GM19035 (cell line): Measurements from ENCODE around the gene GPR137.
A peak's percentile ranks its signal among the peaks of the same experiment; 100 is the strongest.

Source experiments
- ATAC-seq: cut with Tn5 transposase; IDR thresholded peaks from one replicate; pipeline ENCODE4 v1.9.1; 2021; ENCODE audit not compliant: unreplicated experiment

GPR137 gene

DNA sequence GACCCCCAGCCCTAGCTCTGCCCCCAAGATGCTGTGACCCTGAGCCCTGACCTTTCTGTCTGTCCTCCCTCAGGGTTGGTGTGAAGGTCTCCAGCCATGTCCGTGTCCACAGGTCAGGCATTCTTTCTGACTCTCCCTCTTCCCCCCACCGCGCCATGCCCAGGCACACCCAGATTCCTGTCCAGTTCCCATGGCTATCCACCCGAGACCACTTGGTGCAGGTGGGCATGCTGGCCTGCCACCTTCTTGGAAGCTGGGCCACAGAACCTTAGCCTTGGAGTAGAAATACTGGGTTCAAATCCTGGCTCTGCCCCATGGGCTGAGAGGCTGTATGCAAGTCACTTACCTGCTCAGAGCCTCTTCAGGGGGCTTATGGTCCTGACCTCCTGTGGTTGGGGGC is 36.6 kb upstream of the GPR137 start:
- no peak for ATAC-seq

DNA sequence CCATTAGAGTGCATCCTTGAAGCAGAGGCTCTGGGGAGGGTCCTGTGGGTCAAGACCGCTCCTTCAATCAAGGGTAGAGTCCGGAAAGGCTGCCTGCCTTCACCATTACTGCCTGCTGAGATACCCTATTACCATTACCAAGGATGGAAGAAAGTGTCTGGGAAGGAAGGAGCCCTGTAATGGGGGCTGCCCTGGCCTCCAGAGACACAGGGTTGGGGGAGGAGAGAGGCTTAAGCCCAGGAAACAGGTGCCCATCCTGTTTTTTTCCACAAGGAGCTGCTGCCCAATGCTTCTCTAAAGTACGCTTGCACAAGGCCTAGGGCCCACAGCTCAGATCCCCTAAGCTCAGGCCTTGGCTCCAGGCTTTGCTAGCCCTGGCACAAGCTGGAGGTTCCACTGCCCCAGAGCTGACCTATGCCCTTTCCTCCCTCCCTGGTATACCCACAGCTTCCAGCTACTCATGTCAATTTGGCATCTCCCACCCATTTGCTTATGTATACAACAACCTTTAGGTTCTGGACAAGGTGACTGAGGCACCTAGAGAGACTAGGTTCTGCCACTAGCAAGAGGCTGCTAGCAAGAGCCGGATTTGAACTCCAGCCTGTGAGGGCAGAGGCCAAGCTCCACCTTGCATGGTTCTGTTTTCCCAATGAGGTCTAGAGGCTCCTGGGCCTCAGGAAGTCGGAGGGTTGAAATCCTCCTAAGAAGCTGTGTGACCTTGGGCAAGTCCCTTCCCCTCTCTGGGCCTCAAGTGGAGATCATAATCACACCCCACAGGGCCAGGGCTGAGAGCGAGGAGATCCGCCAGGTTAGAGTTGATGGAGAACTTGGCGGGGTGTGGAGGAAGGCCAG is 35.9 kb upstream of the GPR137 start:
- no peak for ATAC-seq

DNA sequence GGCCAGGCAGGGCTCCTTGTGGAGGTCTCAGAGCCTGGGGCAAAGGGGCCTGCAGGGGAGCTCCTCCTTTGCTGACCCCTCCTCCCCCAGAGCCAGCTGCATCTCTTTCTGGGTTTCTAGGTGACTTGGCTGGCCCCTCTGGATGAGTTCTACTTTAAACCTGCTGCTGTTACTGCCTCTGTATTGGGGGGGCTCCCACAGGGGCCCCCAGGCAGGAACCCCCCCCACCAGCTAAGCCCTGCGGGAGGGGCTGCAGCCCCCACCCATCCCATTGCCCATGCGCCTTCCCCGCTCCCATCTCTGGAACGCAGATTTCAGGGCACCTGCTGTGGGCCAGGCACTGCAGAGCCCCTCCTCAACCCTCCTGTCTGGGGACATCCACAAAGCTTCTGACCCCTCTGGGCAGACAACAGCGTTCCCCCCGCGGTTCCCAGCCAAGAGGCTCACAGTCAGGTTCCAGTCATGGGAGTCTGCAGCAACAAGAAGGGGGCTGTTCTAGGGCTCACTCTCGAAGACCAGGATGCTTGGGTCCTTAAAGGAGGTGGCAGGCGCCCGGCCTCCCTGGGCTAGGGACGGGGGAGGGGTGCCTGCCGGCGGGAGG is 35.1 kb upstream of the GPR137 start:
- ATAC-seq: no peak

DNA sequence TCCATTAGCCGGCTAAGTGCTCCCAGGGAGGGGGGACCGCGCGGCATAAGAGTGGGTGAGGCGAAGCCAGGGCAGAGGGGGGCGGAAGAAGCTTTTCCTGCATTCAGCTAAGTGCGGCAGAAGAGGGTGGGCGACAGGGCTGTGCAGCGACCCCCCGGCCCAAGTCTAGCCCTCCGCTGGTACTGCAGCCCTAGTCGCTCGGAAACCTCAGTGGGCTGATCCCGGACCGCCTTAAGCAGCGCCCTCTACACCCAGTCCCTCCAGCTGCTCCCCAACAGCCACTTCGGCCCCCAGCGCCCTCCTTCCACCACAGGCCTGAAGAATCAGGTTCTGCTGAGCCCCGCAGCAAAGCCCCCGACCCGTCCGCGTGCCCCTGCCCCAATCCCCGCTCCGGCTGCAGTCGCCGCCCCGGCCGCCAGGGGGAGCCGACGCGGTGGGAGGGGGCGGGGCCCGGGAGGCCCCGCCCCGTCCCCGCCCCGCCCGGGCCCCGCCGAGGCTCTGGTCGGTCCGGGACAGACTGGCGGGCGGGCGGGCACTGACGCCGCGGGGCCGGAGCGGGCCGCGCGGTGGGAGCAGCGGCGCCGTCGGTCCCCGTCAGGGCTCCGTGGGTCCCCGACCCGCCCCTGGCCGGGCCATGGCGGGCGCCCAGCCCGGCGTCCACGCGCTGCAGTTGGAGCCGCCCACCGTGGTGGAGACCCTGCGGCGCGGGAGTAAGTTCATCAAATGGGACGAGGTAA is 34.5 kb upstream of the GPR137 start, which contains the start of gene PLCB3:
PLCB3 (plus strand) TSS at position 515 of the 737 bp plus-strand sequence; CDS start at position 635, 120 bp downstream.
- ATAC-seq: peak; percentile 47

DNA sequence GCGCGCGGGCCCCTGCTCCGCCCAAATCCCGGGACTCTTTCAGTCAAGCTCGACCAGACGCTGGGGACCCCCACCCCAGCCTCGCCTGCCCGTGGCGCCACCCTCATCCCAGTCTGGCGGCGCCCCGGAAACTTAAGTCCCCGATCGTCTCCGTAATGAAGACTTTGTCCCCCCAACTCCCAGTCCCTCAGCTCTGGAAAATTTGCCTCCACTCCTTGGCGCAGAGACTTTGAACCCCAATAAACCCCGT is 34.0 kb upstream of the GPR137 start:
- no peak for ATAC-seq

DNA sequence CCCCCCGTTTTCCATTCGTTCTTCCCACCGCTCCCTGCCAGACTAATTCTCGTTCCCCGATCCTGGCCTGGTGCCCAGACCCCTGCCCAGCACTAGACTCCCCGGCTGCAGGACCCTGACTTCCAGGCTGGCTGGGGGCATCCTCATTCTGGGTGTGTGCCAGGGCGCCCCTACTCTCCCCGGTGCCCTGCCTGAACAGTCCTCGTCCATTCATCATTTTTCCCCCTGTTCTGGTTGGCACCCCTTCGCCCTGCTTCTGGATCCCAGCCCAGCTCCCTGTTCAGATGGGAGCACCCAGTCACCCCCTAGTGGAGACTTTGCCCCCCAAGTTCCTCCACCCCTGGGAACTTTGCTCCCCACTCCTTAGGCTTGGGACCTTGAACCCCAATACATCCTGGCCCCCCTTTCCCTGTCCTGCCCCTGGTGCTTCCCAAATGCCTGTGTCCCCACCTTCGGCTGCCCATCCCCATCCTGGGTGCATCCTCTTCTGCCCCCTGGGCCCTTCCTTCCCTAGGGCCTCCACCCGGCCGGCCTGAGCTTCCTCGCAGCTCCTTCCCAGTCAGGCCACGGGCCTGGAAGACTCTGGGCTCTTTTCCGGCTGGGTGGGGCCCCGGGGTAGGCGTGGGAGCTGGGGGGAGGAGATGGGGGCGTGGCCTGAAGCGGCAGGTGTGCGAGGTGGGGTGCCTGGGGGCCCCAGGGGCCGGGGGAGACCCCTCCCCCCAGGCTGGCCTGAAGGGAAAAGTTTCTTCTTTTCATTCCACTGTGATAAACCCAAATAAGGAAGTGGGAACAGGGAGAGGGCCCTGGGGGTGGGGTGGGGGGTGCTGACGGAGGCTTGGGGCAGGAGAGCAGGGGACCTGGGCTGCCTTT is 33.4 kb upstream of the GPR137 start:
- ATAC-seq: no peak

DNA sequence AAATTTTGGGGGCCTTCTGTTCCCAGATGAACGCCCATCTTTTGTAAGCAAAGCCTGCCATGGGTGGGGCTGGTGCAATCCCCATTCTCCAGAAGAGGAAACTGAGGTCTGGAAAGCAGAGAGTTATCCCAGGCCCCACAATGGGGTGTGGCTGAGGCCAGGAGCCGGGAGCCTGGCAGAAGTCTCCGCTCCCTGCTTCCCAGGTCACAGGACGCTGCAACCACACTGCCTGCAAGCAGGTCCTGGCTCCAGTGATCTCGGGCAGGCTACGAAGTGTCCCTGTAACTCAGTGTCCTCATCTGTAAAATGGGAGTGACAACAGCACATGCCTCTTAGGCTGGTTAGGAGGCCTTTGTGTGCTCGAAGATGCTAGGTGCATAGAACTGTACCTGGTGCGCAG is 32.6 kb upstream of the GPR137 start:
- no peak for ATAC-seq

DNA sequence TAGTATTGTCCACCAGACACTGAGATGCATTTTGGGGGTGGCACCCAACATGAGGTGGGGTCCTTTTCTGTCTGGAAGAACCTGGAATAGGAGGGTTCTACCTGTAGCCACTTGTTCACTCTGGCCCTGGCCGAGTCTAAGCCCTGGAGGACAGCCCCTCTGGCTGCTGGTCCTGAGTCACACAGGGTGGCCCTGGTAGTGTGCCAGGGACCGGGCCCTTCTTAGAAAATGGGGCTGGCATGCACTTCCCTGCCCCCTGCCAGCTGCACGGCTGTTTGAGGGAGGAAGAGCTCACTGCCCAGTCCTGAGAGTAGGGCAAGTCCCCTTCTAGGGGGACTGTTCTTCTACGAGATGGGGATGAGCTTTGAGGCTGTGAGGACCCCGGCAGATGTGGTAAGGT is 32.2 kb upstream of the GPR137 start:
- ATAC-seq: no peak

DNA sequence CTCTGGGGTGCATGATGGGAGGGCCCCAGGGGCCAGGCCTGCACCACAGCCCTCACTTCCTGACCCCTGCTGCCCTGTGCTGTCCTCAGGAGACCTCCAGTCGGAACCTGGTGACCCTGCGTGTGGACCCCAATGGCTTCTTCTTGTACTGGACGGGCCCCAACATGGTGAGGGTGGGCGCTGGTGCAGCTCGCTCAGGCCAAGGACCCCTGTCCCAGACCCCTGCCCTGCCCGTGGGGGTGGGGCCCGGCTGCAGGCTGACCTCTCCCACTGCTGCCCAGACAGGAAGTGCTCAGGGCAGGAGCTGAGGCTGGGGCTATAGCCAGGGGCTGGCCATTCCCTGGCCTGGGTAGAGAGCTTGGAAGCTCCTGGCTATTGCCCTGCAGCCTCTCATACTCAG is 31.3 kb upstream of the GPR137 start:
- ATAC-seq: no peak

DNA sequence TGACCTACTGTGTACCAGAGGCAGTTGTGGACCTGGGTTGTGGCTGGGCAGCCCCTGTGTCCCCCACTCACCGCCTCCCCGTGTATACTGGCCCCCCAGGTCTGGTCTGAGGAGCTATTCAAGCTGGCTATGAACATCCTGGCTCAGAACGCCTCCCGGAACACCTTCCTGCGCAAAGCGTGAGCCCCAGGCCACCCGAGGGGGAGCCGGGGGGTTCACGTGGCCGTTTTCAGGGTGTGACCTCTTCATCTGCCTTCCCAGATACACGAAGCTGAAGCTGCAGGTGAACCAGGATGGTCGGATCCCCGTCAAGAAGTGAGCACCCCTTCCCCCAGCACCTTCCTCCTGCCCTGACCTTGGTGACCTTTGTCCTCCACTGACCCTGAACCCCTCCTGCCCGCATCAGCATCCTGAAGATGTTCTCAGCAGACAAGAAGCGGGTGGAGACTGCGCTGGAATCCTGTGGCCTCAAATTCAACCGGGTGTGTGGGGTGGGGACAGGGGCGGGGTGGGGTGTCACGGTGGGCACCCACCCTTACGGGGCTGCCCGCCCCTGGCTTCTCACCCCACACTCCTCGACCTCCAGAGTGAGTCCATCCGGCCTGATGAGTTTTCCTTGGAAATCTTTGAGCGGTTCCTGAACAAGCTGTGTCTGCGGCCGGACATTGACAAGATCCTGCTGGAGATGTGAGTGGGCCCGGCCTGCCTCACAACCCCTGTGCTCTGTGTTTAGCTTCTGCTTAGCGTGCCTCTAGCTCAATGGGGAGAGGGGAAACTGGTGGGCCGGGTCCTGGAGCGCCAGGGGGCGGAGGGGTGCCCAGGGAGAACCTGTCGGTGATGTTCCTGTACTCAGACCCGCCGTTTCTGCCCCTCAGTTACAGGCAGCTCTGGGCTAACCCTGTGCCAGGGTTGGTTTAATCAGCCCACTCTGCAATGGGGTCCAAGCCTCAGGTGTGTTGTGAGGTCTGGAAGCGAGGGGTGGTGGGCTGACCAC is 30.2 kb upstream of the GPR137 start:
- no peak for ATAC-seq

DNA sequence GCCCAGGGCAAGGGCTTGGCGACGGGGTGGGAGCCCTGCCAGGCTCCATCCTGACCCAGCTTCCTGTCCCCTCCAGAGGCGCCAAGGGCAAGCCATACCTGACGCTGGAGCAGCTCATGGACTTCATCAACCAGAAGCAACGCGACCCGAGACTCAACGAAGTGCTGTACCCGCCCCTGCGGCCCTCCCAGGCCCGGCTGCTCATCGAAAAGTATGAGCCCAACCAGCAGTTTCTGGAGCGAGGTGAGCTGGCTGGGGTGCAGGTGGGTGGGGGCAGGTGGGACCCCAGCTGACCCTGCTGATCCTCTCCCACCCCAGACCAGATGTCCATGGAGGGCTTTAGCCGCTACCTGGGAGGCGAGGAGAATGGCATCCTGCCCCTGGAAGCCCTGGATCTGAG is 29.3 kb upstream of the GPR137 start:
- ATAC-seq: no peak

DNA sequence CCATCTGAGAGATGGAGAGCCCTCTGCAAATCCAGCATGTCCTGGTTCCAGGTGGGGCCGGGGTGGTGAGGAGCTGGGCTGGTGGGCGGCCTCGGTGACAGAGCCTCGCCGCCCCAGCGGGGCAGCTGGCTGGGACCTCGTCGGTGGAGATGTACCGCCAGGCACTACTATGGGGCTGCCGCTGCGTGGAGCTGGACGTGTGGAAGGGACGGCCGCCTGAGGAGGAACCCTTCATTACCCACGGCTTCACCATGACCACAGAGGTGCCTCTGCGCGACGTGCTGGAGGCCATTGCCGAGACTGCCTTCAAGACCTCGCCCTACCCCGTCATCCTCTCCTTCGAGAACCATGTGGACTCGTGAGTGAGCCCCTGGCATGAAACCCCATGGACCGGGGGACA is 27.3 kb upstream of the GPR137 start:
- no peak for ATAC-seq

DNA sequence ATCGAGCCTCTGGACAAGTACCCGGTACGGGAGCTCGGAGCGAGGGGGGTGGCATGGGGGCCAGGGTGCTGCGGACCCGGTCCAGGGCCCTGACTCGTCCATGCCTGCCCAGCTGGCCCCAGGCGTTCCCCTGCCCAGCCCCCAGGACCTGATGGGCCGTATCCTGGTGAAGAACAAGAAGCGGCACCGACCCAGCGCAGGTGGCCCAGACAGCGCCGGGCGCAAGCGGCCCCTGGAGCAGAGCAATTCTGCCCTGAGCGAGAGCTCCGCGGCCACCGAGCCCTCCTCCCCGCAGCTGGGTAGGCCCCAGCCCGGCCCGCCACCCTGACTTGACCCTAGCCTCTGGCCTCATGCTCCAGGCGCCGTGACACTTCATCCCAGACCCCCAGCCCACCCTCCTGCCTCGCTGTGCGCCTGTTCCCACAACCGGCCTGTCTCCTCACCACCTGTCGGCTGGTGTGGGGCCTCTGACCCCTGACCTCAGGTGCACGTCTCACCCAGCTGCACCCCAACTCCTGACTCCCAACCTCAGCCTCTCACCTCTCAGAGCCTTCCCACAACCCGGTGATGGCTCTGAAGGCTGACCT is 26.6 kb upstream of the GPR137 start:
- no peak for ATAC-seq

DNA sequence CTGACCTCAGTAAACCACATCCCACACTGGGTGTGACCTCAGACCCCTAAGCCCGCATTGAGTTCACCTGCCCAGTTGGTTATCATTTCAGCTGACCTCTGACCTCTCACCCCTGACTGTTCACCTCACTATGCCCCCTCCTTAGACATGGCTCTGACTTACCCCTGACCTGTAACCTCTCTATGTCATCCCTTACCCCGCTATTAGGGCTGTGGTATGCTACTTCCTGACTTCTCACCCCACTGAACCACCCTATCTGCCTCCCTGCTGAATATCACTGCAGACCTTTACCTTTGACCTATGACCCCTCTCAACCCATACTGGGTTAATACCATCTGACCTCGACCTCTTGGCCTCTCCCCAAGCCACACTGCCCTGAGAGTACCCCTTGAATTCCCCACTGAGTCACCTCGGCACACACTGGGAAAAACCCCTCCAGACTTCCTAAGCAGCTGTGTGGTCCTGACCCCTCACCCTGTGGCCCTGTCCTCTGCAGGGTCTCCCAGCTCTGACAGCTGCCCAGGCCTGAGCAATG is 26.0 kb upstream of the GPR137 start:
- no peak for ATAC-seq

DNA sequence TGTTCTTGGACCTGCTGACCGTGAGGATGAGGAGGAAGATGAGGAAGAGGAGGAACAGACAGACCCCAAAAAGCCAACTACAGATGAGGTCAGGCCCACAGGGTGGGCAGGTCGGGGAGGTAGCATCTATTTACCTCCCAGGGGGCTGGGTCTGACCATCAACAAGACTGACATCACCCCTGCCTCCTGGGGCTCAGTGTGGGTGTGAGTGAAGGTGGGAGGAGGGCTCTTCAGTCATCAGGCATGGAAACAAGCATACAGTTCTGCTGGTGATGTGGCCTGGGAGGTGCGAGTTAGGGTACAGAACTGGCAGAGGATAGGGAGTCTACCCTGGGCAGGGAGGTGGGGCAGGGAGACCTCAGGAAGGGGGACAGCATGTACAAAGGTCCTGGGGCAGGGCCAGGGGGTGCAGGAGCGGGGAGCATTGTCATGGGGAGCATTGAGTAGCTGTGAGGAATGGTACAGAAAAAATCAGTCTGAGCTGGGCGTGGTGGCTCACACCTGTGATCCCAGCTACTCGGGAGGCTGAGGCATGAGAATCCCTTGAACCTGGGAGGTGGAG is 25.4 kb upstream of the GPR137 start:
- no peak for ATAC-seq

DNA sequence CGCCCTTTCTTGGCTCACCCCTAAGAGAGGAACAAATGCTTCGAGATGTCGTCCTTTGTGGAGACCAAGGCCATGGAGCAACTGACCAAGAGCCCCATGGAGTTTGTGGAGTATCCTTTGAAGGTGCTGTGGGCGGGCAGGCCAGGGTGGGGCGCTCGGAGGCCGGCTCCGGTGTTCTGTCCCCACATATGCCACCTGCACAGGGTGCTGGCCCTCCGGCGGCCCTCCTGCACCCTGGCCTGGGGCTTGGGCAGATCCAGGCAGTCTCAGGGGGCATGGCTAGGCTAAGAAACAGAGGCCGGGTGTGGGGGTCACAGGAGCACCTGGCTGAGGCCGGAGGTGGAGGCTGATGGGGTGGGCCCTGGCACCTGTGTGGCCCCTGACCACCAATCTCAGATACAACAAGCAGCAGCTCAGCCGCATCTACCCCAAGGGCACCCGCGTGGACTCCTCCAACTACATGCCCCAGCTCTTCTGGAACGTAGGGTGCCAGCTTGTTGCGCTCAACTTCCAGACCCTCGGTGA is 24.0 kb upstream of the GPR137 start:
- no peak for ATAC-seq

DNA sequence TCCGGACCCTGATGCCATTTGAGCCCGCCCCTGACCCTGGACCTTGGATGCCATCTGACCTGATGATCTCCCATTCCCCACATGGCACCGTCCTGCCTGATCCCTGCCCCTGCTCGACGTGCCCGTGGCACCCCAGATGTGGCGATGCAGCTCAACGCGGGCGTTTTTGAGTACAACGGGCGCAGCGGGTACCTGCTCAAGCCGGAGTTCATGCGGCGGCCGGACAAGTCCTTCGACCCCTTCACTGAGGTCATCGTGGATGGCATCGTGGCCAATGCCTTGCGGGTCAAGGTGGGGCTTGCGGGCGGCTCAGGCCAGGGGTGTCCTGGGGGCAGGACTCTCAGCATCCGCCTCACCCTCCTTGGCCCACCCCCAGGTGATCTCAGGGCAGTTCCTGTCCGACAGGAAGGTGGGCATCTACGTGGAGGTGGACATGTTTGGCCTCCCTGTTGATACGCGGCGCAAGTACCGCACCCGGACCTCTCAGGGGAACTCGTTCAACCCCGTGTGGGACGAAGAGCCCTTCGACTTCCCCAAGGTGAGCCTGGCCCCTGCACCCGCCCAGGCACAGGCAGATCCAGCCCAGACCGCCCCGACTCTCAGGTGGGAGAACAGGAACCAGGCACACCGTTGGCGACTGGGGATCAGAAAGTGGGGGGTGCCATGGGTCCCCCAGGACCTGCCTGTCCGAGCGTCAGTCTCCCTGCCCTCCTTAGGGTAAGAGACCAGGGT is 23.2 kb upstream of the GPR137 start:
- ATAC-seq: no peak
